HL-60/S4 treated with retinoic acid at 250 ng/mL for 4 days and 3 days (cell line): ENCODE data around the gene UVRAG.

Experiments used
- in situ Hi-C: fragments of 300-500 bp; cut with MboI; formaldehyde crosslinking; loops from 2 replicates; pipeline ENCODE4 v1.7.0; 2022; ENCODE audit warnings: low sequenced_read_pairs

Gene UVRAG

GRCh38 chr11:75802913-75803820 is 11.8 kb upstream of the UVRAG start:
- in situ Hi-C loops, result no loop called here

DNA sequence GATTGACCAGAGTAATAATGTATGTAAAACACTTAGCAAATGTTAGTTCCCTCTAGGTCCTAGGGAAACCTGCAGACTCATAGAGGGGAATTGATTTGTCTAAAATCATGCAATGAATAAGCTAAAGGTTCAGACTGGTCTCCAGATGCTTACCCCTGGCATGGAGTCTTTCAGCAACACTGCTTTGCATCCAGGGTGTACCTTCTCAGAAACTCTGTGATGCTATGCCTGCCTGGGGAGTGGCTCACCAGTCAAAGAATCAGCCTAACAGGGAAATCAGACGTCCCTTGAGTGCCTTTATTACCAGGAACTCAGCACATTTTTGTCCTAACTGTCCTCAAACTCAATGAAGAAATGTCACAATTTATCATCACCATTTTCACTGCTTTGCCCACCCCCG is 5.9 kb upstream of the UVRAG start:
- in situ Hi-C loops, result no loop called here

DNA sequence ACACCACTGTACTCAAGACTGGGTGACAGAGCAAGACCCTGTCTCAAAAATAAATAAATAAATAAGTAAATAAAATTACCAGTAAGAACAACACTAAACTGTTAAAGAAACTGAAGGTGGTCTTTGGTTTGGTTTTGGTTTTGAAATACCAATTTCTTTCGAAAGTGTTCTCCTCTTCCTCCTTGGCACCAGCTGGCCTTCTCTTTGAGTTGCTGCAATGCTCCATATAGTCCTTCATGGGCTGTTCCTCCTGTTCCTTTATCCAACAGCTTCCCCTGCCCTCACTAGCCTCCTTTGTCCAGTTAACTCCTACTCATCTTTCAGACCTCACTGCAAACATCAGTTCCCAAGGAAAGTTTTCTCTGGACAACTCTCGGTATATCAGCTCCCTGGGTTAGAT is 5.0 kb upstream of the UVRAG start:
- in situ Hi-C loops, result no loop called here

DNA sequence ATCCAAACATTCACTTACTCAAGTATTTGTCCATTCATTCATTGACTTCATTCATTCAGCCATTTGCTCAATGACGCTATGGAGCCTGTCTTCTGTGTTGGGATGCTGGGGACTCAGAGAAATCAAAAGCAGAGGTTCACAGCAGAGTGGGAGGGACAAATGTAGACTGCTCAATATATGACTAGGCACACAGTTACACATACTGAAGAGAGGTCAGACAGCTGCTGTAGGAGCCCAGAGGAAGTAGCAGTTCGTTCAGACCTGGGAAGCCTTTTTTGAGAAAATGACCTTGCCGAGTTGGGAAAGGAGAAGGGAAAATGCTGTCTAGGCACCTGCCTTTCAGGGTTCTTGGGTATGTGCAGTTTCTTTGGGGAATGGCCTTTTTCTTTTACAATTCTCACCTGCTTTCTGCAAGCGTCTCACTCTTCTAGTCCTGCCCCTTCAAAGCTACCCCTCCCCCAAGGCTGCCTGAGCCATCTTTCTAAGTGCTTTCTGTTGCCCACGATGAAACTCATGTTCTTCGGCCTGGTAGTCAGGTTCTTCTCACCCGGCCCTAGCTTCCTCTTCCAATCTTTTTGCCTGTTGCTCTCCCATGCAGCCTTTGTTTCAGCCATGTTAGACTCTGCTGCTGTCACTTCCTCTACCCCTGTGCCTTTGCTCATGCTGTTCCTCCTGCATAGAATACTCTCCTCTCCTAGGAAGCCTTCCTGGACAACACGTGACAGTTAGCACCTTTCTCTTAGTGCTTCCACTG is 4.2 kb upstream of the UVRAG start:
- in situ Hi-C loops, result no loop called here

DNA sequence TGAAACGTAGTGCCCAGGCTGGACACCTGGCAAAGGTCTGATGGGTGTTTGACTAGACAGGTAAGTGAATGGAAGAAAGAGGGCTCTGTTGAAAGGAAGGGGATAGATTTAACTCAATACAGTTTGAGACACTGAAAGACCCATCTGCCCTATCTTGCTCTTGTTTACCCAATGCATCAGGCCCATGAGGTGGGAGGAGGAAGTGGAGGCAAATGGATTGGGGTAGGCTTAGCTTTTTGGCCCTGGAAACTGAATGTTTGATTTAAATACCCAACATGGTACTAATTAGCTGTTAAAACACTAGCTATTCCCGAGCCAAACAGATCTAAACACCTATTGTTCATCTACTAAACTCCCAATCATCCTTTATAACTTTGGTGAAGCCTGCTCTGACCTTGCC is 3.5 kb upstream of the UVRAG start:
- in situ Hi-C loops, result no loop called here

GRCh38 chr11:75812542-75813040 is 2.4 kb upstream of the UVRAG start:
- in situ Hi-C loops, result no loop called here

DNA sequence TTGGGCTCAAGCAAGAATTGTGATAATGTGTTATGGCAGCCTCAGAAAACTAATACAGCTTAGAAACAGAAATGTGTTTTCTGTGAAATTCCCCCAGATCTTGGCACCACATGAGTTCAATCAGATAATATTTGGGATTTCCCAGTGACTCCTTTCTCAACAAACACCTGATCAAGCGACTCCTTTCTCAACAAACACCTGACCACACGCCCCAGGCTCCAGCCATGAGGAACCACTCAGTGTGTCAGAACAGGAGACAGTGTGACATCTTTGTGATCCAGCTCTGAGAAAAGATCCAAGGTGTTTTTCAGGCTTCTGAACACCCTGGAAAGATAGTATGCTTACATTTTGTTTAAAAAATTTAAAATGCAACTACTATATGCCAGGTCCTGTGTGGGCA is 1.9 kb upstream of the UVRAG start:
- in situ Hi-C loops, result no loop called here

- in situ Hi-C loops, result no loop called here
Measured at GRCh38 chr11:75813622-75814039, 1.4 kb upstream of the UVRAG start.

- in situ Hi-C loops, result no loop called here
Measured at GRCh38 chr11:75814363-75814676, 690 bp upstream of the UVRAG start.

- in situ Hi-C loops, result no loop called here
Measured at GRCh38 chr11:75815345-75816168, 547 bp downstream of the UVRAG start.

- in situ Hi-C loops, result no loop called here
Measured at GRCh38 chr11:75816561-75817239, 1.7 kb downstream of the UVRAG start.

DNA sequence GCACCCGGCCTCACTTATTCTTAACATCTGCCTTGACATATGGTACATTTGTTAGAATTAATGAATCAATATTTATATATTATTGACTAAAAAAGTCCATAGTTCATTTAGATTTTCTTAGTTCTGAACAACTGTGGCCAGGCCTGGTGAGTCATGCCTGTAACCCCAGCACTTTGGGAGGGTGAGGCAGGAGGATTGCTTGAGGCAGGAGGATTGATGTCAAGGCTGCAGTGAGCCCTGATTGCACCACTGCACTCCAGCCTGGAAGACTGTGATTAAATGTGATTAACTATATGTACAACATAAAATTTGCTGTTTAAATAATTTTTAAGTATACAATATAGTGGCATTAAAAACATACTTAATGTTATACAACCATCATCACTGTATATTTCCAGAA is 5.6 kb downstream of the UVRAG start:
- in situ Hi-C loops, result no loop called here

DNA sequence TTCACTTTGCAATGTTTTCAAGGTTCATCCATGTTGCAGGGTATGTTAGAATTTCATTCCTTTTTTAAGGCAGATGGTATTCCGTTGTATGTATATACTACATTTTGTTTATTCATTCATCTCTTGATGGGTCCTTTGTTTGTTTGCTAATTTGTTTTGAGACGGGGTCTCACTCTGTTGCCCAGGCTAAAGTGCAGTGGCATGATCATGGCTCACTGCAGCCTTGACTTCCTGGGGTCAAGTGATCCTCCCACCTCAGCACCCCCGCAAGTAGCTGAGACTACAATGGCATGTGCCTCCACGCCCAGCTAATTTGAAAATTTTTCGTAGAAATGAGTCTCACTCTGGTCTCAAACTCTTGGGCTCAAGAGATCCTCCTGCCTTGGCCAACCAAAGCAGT is 6.2 kb downstream of the UVRAG start:
- in situ Hi-C loops, result no loop called here

- in situ Hi-C loops, result no loop called here
Measured at GRCh38 chr11:75822541-75822940, 7.5 kb downstream of the UVRAG start.

DNA sequence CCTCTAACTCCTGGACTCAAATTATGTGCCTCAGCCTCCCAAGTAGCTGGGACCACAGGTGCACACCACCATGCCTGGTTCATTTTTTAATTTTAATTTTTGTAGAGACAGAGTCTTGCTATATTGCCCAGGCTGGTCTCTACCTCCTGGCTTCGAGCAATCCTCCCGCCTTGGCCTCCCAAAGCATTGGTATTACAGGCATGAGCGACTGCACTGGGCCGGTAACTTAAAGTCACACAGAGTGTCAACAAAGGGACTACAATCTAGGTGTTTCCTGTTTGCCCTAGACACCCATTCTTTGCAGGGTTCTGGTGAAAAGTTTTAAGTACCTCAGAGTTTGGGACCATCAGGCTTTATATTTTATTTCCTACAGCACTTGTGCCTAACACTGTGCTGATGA is 8.4 kb downstream of the UVRAG start:
- in situ Hi-C loops, result no loop called here

GRCh38 chr11:75823946-75824345 is 8.9 kb downstream of the UVRAG start:
- in situ Hi-C loops, result no loop called here

DNA sequence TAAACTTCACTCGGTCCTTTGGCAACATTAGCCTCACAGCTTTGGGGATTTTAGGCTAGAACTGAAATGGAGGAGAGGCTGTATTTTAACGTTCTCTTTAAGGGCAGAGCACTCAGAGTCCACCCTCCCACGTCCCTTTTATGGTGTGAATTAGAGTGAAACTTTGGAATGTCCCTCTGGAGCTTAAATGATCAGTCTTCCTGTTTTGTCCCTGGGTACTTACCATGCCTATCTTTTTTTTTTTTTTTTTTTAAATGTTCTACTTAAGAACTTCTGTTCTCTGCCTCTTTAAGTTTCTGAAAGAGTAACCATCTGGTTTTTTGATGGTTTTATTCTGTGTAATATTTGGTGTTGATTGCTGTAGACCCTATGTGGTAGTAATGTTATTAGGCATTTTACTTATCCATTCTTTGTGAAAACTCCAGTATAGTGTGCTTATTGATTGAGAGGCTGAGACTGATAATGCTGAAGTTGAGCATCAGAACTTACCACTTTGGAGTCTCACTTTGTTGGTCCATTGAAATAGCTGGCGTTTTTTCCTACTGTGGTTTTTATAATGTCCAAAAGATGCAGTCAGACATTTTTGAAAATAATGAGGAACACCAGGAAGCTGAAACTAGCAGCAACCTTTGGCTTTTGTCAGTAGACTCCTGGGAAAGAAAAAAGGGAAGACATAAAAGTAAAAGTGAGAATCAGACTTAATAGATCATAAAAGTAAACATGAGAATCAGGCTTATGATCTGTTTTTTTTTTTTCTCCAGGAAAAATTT is 11.6 kb downstream of the UVRAG start:
- in situ Hi-C loops, result no loop called here

DNA sequence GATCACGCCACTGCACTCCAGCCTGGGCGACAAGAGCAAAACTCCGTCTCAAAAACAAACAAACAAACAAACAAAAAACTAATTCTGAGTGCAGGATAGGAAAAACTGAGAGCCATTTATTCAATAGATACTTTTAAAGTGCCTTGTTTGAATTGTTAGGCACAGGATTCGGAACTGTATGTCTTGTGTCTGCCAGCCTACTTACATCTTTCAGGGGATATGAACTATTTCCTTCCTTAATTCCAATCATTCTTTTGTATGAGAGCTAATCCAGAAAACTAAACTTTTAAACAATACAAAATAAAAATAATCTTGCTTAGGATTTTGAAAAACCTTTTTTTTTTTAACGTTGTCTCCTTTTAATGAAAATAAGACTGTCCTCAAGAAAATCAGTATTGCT is 12.6 kb downstream of the UVRAG start:
- in situ Hi-C loops, result no loop called here

DNA sequence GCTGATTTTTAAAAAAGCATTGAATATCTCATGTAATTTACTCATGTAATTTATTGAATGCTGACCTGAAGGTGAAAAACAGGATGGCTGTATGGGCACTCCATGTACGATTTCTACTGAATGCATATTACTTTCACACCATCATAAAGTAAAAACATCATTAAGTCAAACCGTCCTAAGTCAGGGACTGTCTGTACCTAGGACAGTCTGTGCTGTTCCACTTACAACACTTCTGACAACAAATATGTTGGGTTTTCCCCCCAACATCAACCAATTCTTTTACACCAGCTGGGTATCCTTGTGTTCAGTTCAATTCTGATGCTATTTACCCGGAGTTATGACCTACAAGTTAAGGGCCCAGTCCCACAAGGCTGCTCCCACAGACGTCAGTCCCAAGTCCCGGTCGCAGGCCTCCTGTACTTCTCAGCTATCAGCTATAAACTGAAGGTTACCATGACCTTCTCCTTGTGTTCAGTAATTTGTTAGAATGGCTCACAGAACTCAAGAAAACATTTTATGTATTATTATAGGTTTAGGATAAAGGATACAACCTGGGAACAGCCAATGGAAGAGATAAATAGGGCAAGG is 17.0 kb downstream of the UVRAG start:
- in situ Hi-C loops, result no loop called here

DNA sequence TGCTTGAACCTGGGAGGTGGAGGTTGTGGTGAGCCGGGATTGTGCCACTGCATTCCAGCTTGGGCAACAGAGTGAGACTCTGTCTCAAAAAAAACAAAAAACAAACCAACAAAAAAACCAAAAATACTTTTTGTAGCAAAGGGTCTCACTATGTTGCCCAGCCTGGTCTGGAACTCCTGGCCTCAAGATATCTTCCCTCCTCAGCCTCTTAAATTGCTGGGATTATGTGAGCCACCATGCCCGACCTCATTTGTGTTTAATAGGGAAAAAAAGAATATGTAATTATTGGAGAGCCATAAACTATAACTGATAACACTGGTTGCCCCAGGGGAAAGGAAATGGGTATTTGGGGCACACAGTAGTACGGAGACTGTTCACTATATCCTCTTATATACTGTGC is 19.7 kb downstream of the UVRAG start:
- in situ Hi-C loops, result no loop called here
